HG03025 (cell line): Measurements from ENCODE around the gene LCE1C.

Source experiments
- ATAC-seq: cut with Tn5 transposase; IDR thresholded peaks from one replicate; pipeline ENCODE4 v1.9.1; 2021; ENCODE audit warnings: mild to moderate bottlenecking, moderate library complexity; ENCODE audit not compliant: unreplicated experiment, low FRiP score

The LCE1C gene, protein sequence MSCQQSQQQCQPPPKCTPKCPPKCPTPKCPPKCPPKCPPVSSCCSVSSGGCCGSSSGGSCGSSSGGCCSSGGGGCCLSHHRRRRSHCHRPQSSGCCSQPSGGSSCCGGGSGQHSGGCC

DNA sequence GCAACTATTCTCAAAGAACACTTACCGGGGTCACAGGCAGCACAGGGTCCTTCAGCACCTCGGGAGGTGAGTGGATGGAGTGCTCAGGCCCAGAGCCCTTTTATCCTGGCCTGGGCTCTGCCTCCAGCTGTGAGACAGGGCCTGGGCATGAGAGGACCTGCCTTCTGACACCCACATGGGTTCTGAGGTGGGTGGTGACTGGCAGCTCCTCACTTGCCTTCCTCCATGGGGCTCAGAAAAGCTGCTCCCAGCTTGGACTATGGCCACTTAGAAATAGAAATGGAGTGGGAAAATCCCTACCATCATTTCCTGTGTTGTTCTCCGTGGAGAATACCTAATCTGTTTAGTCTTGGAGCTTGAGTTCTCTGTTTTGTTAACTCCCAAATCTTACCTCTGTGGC is at the start of gene LCE1C:
Gene LCE1C (minus strand): TSS at position 76 of the 400 bp plus-strand sequence. CDS start 1,173 bp downstream, outside the sequence.
- no peak for ATAC-seq

DNA sequence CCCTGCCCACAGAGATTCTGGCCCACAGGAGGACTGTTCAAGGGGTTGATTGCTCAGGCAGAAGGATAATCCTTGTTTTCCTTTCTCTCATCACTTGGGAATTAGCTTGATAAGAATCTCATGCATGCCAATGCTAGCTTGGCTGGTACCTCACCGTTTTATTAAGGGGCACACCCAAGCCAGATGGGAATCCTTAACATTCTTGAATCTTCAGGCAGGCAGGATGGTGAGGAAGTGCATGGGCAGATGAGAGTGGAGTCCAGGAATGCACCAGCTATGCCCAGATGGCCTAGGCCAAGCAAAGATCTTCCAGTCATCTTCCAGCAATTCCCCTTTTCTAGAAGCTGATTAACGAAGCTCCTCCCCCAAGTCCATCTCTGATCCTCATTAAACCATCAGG is 49.2 kb upstream of the LCE1C start:
- ATAC-seq = no peak

DNA sequence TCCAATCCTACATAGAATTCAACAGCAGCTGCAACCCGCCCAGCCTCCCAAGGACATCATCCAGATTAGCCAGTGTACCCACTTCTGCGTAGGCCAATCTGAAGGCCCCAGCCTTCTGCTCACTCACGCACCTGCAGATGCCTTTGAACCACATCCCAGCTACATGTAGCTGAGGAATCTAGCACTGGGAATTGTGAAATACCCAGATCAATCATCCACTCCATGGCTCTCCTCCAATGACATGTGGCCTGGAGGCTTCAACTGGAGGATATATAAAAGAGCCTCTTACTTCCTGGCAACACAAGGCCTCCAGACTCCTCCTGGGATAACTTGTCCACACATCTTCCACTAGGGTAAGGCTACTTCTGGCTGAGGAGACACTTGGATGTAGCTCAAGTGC is 36.1 kb upstream of the LCE1C start, which contains the start of gene LCE6A:
Gene LCE6A (plus strand): TSS at position 301 of the 400 bp plus-strand sequence. CDS start 665 bp downstream, outside the sequence.
- ATAC-seq = no peak

DNA sequence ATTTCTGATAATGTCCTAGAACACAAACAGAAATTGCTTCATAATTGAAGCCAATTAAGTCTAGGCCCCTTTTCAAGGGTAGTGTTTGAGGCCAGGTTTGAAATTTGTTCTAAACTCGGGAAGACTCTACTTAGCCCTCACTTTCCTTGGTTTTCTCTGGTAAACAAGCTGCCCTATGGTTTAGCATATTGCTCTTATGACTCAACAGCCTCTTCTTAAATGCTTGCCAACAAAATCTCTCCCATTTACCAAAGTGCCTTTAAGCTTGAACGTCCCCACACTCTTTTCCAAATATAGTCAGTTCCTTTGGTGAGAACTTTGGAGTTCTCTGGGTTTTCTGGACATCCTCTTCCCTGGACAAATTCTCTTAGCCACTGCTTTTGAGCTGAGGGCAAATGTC is 30.4 kb upstream of the LCE1C start:
- ATAC-seq = no peak

DNA sequence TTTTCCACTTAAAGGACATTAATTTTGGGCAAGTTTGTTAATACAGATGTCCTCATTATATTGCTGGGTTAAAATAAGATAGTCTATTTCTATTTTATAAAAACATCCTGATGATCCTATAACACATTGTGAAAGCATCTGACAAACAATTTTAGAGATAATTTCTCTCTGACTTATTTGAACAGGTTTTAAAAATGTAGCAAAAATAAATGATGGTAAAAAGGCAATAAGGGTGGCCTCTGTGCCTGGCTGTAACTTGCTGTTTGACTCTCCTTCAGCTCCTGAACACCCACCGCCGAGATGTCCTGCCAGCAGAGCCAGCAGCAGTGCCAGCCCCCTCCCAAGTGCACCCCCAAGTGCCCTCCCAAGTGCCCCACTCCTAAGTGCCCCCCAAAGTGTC is 20.7 kb upstream of the LCE1C start, which contains the start of gene LCE1A:
Gene LCE1A (plus strand): TSS at position 301 of the 400 bp plus-strand sequence. CDS start 0 bp downstream, at position 301.
- ATAC-seq = no peak

DNA sequence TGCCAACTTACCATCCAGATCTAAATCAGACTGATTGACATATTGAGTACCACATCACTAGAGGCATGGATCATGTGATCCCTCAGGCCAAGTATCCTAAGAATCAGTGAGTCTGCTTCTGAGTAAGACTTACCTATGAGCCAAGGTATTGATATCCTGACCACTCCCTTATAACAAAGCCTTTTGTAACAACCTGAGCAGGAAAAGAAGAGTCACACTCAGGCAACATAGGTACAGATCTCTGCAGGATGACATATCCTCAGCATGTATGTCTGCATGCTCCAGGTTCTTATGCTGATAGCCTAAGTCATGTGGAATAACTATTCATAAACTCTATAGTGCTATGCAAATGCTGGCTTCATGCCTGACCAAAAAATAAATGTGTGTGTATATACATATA is 18.5 kb upstream of the LCE1C start:
- ATAC-seq = no peak

DNA sequence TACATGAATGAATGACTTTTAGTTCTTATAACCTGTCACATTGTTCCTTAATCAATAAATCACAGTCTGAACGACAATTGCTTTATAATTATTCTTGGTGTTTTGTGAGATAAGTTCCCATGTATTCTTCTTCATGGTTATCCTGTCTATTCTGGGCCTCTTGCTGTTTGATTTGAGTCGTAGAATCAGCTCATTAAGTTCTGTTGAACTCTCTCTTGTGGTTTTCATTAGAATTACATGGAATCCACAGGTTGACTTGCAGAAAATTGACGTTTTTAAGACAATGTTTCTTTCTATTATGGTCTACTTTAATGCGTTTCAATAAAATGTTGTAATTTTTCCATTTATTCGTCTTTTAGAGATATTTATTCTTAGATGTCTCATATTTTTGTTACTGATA is 16.8 kb upstream of the LCE1C start:
- ATAC-seq = no peak

DNA sequence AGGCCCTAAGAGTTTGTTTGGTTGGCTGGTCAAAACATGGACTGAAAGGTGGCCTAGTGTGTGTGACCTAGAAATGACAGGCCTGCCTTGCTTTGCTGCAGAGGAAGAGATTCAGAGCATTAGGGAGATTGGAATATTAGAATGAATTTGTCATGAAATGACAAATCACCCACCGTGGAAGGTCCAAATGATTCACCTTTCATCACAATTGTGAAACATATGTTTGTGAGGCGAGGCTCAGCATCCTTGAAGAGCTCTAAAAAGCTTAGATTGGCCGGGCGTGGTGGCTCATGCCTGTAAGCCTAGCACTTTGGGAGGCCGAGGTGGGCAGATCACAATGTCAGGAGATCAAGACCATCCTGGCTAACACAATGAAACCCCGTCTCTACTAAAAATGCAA is 10.9 kb upstream of the LCE1C start:
- ATAC-seq = no peak

DNA sequence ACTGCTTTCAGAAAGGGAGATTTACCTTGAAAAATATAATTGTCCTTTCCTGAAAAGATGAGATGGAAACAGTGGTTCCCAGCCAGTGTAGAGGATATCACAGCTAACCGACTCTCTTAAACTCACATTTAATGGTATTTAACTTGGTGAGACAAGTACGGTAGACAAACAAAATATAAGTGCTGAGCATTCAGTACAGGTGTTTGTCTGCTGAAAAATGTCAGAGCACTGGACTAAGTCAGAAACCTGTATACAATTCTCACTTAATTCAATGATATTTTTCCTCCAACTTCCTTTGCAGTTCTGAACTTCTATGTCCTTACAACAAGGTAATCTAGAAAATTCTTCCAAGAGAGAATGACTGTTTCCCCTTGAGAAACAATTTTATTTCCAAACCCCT is 5.2 kb upstream of the LCE1C start, which contains the start of gene LCE1B:
Gene LCE1B (plus strand): TSS at position 301 of the 400 bp plus-strand sequence. CDS start 476 bp downstream, outside the sequence.
- no peak for ATAC-seq

DNA sequence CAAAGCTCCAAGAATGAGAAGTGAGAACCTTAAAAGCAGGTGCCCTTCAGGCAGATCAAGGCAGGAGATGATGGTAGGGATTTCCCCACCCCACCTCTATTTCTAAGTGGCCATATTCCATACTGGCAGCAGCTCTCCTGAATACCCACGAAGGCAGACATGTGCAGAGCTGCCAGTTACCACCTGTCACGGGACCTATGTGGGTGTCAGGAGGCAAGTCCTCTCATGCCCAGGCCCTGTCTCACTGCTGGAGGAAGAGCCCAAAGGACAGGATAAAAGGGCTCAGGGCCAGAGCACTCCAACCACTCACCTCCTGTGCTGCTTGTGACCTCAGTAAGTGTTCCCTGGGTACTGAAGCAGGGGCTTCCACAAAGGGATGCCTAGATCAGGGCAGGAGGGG is 4.6 kb upstream of the LCE1C start:
- ATAC-seq = no peak

DNA sequence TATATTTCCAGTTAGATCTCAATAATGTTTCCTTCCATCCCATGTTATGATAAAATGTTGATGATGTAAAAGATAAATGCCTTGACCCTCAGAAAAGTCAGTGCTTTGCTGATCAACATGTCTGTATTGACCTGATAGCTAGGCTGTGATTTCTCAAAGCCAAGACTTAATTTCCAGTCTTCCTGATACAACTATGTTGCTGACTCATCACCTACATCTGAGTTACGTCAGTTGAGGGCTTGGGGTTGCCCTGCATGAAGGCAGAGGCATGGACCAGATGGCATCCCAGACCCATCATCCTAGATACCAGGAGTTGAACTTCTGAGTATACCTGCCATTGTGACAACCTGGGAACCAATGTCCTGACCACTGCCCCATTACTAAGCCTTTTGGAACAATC is 5.1 kb downstream of the LCE1C start:
- no peak for ATAC-seq

DNA sequence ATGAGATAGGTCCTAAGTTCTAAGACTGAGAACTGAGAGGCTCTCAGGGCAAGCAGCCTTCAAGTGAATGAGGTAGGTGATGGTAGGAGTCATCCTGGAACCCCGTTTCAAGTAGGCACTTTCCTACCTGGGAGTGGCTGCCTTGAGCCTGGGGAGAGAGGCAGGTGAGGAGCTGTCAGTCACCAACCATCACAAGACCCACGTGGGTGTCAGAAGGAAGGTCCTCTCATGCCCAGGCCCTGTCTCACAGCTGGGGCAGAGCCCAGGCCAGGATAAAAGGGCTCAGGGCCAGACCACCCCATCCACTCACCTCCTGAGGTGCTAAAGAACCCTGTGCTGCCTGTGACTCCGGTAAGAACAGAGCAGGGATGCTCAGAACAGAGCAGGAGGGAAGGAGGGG is 10.0 kb downstream of the LCE1C start, which contains the start of gene LCE1D:
Gene LCE1D (plus strand): TSS at position 301 of the 400 bp plus-strand sequence. CDS start 1,074 bp downstream, outside the sequence.
- ATAC-seq = no peak

DNA sequence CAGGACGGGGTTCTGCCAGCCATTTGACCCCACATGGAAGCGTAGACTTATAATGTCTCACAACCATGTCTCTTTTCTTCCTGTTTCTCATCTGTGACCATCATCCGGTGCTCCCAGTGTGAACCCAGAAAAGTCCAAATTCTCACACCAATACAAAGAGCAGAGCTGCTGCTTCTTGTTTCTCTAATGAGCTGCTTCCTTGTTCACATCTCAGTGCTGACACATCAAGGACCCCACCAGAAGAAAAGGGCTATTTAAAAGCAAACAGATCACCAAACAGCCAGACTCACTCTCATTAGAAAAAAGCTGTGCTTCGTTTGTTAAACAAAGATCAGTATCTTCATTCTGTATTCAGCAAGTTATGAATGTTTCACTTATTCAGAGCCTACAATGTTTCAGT is 10.8 kb downstream of the LCE1C start:
- no peak for ATAC-seq

DNA sequence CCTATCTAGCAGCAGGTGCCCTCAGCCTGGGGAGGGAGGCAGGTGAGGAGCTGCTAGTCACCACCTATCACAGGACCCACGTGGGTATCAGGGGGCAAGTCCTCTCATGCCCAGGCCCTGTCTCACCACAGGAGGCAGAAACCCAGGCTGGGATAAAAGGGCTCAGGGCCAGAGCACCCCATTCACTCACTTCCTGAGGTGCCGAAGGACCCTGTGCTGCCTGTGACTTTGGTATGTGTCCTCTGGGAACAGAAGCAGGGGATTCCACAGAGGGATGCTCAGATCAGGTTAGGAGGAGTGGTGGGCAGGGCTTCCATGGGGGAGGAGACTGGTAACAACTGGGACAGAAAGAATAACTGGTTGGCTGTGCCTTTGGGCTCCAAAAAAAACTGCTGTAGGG is 20.4 kb downstream of the LCE1C start, which contains the start of gene LCE1E:
Gene LCE1E (plus strand): TSS at position 181 of the 400 bp plus-strand sequence. CDS start 1,043 bp downstream, outside the sequence.
- no peak for ATAC-seq

DNA sequence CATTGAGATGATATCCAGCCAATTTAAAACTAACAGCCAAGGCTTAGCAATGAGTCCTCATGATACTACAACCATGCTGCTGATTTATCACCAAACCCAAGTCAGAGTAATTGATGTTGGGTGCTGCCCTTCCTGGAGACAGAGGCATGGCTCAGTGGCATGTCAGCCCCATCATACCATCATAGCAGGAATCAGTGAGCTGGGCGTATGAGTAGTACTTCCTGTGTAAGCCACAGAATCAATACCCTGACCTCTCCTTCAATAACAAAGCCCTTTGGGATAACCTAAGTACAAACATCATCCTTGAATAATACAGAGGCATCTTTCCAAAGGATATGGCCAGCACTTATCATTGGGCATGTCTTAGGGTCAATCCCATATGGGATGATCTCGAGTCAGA is 23.4 kb downstream of the LCE1C start:
- no peak for ATAC-seq

DNA sequence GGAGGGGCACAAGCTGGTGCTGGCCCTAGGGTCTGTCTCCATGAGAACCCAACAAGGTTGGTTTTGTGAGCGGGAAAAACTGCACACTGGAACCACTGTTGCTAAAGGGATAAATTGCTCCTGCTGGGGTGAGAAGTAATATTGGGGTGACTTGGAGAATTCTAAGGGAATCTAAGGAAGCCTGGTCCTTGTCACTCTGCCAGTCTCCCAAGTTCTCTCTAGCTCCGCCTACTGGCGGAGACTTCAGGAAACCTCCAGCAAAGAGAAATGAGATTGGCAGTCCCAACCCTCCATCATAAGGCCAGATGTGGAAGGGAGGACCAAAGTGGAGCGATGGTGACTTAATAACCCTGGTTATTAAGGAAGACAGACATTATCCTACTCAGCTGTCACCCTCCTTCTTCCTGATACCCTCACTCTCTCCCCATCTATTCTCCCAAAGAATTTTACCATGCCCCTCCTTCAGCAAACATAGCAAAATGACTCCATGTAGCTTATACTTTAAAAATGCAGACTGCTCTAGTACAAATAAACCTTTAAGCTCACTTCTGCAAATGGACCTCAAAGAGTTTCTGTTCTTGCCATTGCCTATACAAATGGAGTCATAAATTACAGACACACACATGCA is 28.8 kb downstream of the LCE1C start:
- no peak for ATAC-seq

DNA sequence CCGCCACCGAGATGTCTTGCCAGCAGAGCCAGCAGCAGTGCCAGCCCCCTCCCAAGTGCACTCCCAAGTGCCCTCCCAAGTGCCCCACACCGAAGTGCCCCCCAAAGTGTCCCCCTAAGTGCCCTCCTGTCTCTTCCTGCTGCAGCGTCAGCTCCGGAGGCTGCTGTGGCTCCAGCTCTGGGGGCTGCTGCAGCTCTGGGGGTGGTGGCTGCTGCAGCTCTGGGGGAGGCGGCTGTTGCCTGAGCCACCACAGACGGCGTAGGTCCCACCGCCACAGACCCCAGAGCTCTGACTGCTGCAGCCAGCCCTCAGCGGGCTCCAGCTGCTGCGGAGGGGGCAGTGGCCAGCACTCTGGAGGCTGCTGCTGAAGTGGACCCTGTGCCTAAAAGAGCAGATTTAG is 30.1 kb downstream of the LCE1C start:
- ATAC-seq = no peak

DNA sequence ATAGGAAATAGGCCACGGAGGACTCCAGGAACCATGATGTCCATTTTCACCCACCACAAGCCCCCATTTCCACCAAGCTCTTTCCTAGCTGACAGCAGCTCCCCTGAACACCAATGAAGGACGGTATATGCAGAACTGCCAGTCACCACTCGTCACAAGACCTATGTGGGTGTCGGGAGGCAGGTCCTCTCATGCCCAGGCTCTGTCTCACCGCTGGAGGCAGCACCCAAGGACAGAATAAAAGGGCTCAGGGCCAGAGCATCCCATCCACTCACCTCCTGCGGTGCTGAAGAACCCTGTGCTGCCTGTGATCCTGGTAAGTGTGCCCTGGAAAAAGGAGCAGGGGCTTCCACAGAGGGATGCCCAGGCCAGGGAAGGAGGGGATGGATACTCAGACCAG is 31.6 kb downstream of the LCE1C start, which contains the start of gene LCE1F:
Gene LCE1F (plus strand): TSS at position 266 of the 400 bp plus-strand sequence. CDS start 1,232 bp downstream, outside the sequence.
- ATAC-seq = no peak

DNA sequence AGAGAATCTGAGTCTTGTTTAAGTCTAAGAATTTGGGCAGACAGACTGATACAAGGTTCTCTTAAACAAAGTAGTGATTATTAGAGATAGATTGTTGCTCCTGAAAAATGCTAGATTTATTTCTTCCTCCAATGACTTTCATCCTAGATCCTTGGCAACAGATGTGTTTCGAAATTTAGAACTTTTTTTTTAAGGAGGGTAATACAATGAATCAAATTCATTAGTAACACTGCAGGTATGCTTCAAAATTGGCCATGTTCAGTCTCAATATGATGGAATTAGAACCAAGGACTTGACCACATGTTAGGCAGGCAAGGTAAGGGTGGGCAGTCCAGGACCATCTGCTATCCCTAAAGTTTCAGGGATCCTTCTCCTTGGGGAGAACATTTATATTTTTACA is 36.0 kb downstream of the LCE1C start:
- no peak for ATAC-seq

DNA sequence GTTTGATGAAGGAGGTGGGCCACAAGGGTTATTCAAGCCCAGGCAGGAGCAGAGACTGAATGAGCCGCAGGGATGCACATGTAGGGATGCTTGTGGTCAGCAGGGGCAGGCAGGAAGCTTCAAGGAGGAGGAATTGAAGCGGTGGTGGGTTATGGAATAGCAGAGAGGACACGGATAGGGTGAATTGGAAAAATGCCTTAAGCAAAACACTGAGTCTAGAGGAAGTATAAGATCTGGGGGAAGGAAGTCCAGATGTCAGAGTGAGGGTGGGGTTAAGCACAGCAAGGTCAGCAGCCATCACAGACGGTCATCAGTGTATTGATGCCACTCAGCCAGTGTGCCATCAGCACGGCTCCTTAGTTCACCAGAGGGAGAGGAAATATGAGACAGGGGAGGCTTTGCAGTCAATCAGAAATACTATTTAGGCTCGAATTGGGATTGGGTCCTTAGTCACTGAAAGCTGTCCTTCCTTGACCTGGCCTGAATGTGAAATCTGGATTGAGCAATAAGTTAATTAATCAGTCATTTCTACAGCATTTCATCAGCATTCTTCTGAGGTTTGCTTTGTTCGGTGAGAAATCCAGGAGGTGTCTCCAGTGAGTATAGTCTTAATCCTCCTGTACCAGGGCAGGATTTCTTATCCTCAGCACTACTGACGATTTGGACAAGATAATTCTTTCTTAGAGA is 37.5 kb downstream of the LCE1C start:
- ATAC-seq = no peak

DNA sequence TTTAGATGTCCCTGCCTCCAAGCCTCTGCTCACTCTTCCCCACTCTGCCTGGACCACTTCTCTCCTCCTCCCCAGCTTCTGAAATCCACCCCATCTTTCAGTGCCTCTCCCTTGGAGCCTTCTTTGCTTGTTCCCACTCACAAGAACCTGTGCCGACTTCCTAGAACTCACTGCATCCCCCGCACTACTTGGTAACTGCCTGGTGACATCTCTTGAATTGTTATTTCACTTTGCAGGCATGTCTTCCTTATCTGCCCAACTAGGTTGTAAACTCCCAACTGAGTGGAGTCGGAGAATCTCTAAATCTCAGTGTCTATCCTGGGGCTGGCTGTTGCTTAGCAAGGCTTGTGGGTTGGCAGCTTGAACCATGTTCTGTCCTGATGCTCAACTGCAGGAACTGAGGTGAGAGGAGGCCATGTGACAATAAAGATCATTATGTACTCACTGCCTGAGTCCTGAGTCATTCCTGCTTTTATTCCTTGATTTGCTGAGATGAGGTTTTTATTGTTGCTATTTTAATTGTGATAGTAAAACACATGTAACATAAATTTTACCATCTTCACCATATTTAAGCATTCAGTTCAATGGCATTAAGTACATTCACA is 44.7 kb downstream of the LCE1C start:
- no peak for ATAC-seq
